Measurements from ENCODE around the gene MUC13. TPM values are rescaled to one million over a fixed set of nuclear protein-coding genes. Genes with fewer than 3 reads are reported as not detected.

MUC13 gene
- total RNA-seq, 4 donors from 2014 or later = 0.56 TPM; not detected in 3

DNA sequence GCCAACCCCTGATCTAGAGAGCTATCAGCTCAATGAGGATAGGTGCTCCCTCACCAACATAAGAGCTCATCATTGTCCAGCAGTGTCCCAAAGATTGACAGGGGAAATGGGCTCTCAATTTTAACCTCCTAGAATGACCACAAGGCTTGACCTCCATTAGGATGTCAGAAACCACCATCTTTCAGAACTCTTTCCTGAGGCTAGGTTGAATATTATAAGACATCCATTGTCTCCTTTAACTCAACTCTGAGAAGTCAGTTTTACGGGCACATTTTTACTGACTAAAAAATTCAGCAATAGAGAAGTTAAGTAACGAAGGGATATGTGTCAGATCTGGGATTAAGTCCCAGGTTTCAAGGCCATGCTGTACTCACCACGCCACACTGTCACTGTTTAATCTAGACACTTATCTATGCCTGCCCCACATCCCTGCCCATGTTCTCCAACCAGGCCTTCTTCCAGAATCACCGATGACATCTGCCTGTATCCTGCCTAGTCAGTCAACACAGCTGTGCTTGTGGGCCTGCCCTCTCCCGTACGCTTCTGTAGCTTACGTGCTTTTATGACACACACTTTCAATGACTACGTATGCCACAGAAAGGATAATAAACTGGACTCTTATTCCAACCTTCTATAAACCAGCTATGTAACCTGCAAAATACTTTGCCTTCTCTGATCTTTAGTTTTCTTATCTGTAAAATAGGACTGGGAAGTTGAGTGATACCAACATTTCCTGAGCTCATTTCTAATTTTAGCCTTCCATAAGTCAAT lies 17.1 kb upstream of the MUC13 start:
- TF ChIP-seq EP300 (IDR thresholded peaks at IDR 0.05) (no peak), POLR2AphosphoS5 (IDR thresholded peaks at IDR 0.05) (no peak), POLR2A (IDR thresholded peaks at IDR 0.05) (no peak)
- TF ChIP-seq, protein P1, sequence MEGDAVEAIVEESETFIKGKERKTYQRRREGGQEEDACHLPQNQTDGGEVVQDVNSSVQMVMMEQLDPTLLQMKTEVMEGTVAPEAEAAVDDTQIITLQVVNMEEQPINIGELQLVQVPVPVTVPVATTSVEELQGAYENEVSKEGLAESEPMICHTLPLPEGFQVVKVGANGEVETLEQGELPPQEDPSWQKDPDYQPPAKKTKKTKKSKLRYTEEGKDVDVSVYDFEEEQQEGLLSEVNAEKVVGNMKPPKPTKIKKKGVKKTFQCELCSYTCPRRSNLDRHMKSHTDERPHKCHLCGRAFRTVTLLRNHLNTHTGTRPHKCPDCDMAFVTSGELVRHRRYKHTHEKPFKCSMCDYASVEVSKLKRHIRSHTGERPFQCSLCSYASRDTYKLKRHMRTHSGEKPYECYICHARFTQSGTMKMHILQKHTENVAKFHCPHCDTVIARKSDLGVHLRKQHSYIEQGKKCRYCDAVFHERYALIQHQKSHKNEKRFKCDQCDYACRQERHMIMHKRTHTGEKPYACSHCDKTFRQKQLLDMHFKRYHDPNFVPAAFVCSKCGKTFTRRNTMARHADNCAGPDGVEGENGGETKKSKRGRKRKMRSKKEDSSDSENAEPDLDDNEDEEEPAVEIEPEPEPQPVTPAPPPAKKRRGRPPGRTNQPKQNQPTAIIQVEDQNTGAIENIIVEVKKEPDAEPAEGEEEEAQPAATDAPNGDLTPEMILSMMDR (IDR thresholded peaks at IDR 0.05) = no peak
- no peaks in the 10 kb centered on the region for H3K9me3 ChIP-seq
- no peak overlapping the region for H3K27ac ChIP-seq
- H3K4me1 ChIP-seq = no peaks in the 10 kb centered on the region
- no peak for DNase-seq (ENCODE audit: low spot score in 2 of 2)
- H3K27me3 ChIP-seq = no peaks in the 10 kb centered on the region
- WGBS = 75% methylated on average over 8 of the region's 8 CpGs
- H3K4me3 ChIP-seq = no peak overlapping the region
- no peaks in the 10 kb centered on the region for H3K36me3 ChIP-seq

DNA sequence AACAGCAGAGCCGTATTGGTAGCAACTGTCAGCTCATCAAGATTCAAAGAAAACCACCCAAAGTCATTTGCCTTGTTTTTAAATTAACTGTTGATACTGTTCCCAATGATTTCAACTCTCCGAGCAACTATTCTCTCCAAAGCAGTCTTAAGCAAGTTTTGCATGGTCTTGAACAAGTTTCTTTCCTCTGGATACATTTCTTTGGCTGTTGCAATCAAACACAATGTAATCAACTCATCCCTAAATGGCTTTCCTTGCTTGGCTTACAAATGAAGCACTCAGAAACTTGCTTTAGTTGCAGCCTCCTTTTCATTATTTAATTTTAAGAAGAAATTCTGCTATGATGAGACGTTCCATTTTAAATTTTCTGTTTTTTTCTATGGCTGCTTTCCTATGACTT lies 15.5 kb upstream of the MUC13 start:
- WGBS = 78% methylated on average over 3 of the region's 3 CpGs
- H3K27me3 ChIP-seq = no peaks in the 10 kb centered on the region
- H3K27ac ChIP-seq = no peak overlapping the region
- no peaks in the 10 kb centered on the region for H3K9me3 ChIP-seq
- no peak for DNase-seq (ENCODE audit: low spot score in 2 of 2)
- no peak for TF ChIP-seq POLR2A (IDR thresholded peaks at IDR 0.05)
- TF ChIP-seq, protein P1 (IDR thresholded peaks at IDR 0.05) = no peak
- H3K4me1 ChIP-seq = no peaks in the 10 kb centered on the region
- H3K4me3 ChIP-seq = no peak overlapping the region
- no peaks in the 10 kb centered on the region for H3K36me3 ChIP-seq

DNA sequence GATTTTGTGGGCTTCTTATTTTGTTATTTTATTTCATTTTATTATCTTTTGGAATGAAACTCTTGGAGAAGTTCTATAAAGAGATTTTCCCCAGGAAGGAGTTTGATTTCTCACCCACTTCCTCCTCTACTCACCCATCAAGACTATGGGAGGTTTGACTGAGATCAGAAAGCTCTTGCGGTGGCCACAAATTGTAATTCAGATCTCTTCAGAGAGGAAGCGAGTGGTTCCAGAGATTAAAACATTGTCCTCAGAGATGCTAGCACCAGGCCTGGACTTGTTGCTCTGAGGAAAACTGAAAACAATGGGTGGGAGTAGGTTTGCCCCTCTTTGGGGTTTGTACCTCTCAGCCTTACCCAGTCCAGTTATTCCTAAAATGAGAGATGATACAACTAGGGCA lies 8.1 kb upstream of the MUC13 start:
- H3K27ac ChIP-seq = no peak overlapping the region
- no peak overlapping the region for H3K4me3 ChIP-seq
- H3K4me1 ChIP-seq = no peaks in the 10 kb centered on the region
- no peaks in the 10 kb centered on the region for H3K9me3 ChIP-seq
- H3K36me3 ChIP-seq = no peaks in the 10 kb centered on the region
- H3K27me3 ChIP-seq = no peaks in the 10 kb centered on the region
- TF ChIP-seq POLR2A (IDR thresholded peaks at IDR 0.05) (no peak), EP300 (IDR thresholded peaks at IDR 0.05) (no peak)
- TF ChIP-seq, protein P1 (IDR thresholded peaks at IDR 0.05) = no peak
- no peak for DNase-seq (ENCODE audit: low spot score in 2 of 2)
- WGBS = 94% methylated on average over 2 of the region's 2 CpGs

DNA sequence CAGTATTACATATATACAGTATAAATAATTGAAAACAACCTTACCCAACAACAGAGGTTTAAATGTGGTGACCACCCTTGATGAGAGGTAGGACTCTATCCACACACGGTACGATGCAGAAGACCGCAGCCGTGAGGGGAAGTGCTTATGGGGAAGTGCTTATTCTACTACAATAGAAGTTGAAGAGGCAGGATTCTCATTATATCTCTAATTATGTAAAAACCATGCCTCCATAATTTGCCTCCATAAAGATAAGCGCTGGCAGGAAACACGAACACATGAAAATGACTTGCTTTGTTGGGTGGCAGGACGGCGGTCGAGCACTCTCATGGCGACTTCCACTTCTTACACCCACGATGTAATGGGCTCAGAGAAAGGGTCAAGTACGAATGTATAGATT lies 7.2 kb upstream of the MUC13 start:
- TF ChIP-seq, protein P1 (IDR thresholded peaks at IDR 0.05) = no peak
- no peak for TF ChIP-seq POLR2AphosphoS5 (IDR thresholded peaks at IDR 0.05)
- no peak for TF ChIP-seq EP300 (IDR thresholded peaks at IDR 0.05)
- no peak for TF ChIP-seq POLR2A (IDR thresholded peaks at IDR 0.05)

DNA sequence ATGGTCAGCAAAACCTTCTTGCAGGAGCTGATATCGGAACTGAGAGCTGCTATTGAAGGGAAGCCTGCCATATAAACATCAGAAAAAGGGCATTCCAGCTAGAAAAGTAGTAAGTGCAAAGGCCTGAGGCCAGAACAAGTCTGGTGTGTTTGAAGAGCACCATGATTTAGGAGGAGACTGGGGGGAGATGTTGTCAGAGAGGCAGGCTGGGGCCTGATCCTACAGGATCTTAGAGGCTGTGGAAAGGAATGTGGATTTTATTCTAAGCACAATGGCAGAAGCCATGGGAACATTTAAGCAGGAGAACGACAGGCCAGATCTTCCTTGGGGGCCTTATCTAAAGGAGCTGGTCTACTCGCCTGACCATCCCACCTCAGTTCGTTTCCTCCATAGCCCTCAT lies 5.1 kb upstream of the MUC13 start:
- DNase-seq (ENCODE audit: low spot score in 2 of 2) = no peak
- TF ChIP-seq, protein P1 (IDR thresholded peaks at IDR 0.05) = no peak
- TF ChIP-seq POLR2A (IDR thresholded peaks at IDR 0.05) = no peak
- no peak for TF ChIP-seq EP300 (IDR thresholded peaks at IDR 0.05)
- no peak for TF ChIP-seq POLR2AphosphoS5 (IDR thresholded peaks at IDR 0.05)
- H3K27me3 ChIP-seq = no peaks in the 10 kb centered on the region
- H3K27ac ChIP-seq = no peak overlapping the region
- no peak overlapping the region for H3K4me3 ChIP-seq
- no peaks in the 10 kb centered on the region for H3K9me3 ChIP-seq
- H3K4me1 ChIP-seq = no peaks in the 10 kb centered on the region
- WGBS = 59% methylated on average over 4 of the region's 4 CpGs
- H3K36me3 ChIP-seq = no peaks in the 10 kb centered on the region

More for the DNA sequence above, 7.2 kb upstream of the MUC13 start:
- Histone ChIP-seq H3K27me3 (no peaks in the 10 kb centered on the region), H3K27ac (no peak overlapping the region), H3K4me3 (no peak overlapping the region), H3K9me3 (no peaks in the 10 kb centered on the region), H3K36me3 (no peaks in the 10 kb centered on the region), H3K4me1 (no peaks in the 10 kb centered on the region)
- 91% methylated on average over 12 of the region's 12 CpGs for WGBS
- no peak for DNase-seq (ENCODE audit: low spot score in 2 of 2)
